ENCODE results near the gene PARD3B. TPM values are rescaled to one million over a fixed set of nuclear protein-coding genes. Genes with fewer than 3 reads are reported as not detected.

Gene PARD3B
- total and polyA plus RNA-seq, 2 of the 8 experiments (the other 6 are each of a cell fraction or from before 2014, with no cell fraction given): 1.2 to 5.7 TPM

DNA sequence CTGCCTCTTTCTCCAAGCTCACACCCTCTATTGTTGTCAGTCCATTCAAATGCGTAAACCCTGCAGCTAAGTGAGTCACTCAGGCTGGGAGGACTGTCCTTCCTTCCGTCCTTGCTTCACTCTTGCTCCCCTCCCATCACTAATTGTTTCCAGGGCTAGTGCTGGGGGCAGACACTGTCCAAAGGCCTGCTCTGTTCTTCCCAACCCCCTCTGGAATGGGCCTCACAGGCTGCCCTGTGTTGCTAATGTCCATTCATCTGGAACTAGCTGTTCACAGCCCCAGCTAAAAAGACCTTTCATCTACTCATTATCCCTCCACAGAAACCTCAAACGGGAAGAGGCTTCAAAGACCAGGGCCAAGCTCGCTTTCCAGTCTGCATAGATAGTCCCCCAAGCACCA lies 1105.2 kb downstream of the PARD3B start:
- no peak overlapping the region for H3K56ac ChIP-seq (replicated peaks; ENCODE audit: insufficient read length, low read depth, low read length)
- no peak overlapping the region for H3K23ac ChIP-seq (ENCODE audit: insufficient read length)
- peak overlapping the region; percentile 60; the same call in 1 of the 2 replicates for H3K18ac ChIP-seq (ENCODE audit: extremely low read depth, low read length)
- DNase-seq (ENCODE audit: low read depth in 1 of 2, low spot score in 2 of 2): peak; percentile 44 to 48
- no peak overlapping the region; the same call in 1 of the 2 replicates for H2AFZ ChIP-seq (ENCODE audit: low read length)
- H3K79me2 ChIP-seq (ENCODE audit: control insufficient read depth in 1 of 2, insufficient read depth in 2 of 2, low read length in 2 of 2): no peaks in the 10 kb centered on the region
- no peak overlapping the region for H3K4ac ChIP-seq (replicated peaks; ENCODE audit: insufficient read length, low read depth, low read length)
- H3K4me1 ChIP-seq (replicated peaks in 1 of 4; ENCODE audit: control insufficient read depth in 3 of 4, insufficient read depth in 4 of 4, low read length in 3 of 4): peaks cover 0 to 14% (median 9%) of the 10 kb centered on the region in 4 experiments; a peak in 5 of 7 replicates
- peak overlapping the region; percentile 55; the same call in 1 of the 2 replicates for H2BK12ac ChIP-seq (ENCODE audit: low read depth, low read length)
- POLR2A ChIA-PET (ENCODE audit: partially characterized antibody): no interaction called here
- H2BK120ac ChIP-seq (replicated peaks; ENCODE audit: low read depth, low read length): no peak overlapping the region
- FAIRE-seq: peak; percentile 82
- no peaks in the 10 kb centered on the region for H3K9me3 ChIP-seq (ENCODE audit: insufficient read depth in 2 of 2, low read depth in 1 of 2, low read length in 1 of 2)
- H3K23me2 ChIP-seq (ENCODE audit: low read depth, low read length): no peaks in the 10 kb centered on the region
- CTCF ChIA-PET (ENCODE audit: partially characterized antibody): interaction anchor here (0.7 to 3.3 kb wide), 7 partner anchors 12 to 739 kb away, joined by 3 to 10 read pairs (median 3); no protein-coding TSS in a partner anchor
- H3K27ac ChIP-seq (ENCODE audit: low read depth, low read length): no peak overlapping the region
- H4K20me1 ChIP-seq (replicated peaks in 1 of 2; ENCODE audit: control insufficient read depth in 1 of 2, insufficient read depth in 2 of 2, low read length in 2 of 2): no peaks in the 10 kb centered on the region
- no peaks in the 10 kb centered on the region; a peak in 2 of 7 replicates for H3K27me3 ChIP-seq (replicated peaks in 1 of 4; ENCODE audit: control insufficient read depth in 3 of 4, extremely low read depth in 1 of 4, insufficient read depth in 3 of 4, low read length in 3 of 4)
- no peak overlapping the region for H4K5ac ChIP-seq (ENCODE audit: insufficient read length, low read depth, low read length)
- H4K91ac ChIP-seq (replicated peaks; ENCODE audit: insufficient read length, low read length): no peak overlapping the region
- H3K4me2 ChIP-seq (ENCODE audit: insufficient read depth in 1 of 2, low read depth in 2 of 2, low read length in 2 of 2): peak overlapping the region in 1 of 2 experiments; percentile 35; a peak in 1 of 4 replicates
- H3K79me1 ChIP-seq (ENCODE audit: low read depth, low read length): no peaks in the 10 kb centered on the region
- peak overlapping the region; percentile 78 for H2BK5ac ChIP-seq (ENCODE audit: low read depth, low read length)
- no peak overlapping the region for H4K8ac ChIP-seq (ENCODE audit: extremely low read depth, insufficient read depth, low read length)
- H2BK20ac ChIP-seq (ENCODE audit: low read length): peak overlapping the region; percentile 11; the same call in 1 of the 2 replicates
- no peak for TF ChIP-seq SP4 (IDR thresholded peaks at IDR 0.05; ENCODE audit: low read length)
- peak; percentile 87 for TF ChIP-seq JUND (IDR thresholded peaks at IDR 0.05; ENCODE audit: low read length)
- TF ChIP-seq KDM1A (IDR thresholded peaks at IDR 0.05; ENCODE audit: borderline replicate concordance, low read length): 0 out of 2 replicates have a peak, but pooled peaks have one; percentile 19
- TF ChIP-seq JUN (IDR thresholded peaks at IDR 0.05; ENCODE audit: low read depth, low read length): 0 out of 2 replicates have a peak, but pooled peaks have one; percentile 45
- 0 out of 2 replicates have a peak, but pooled peaks have one; percentile 6 for TF ChIP-seq CEBPB (IDR thresholded peaks at IDR 0.05; ENCODE audit: low read depth, low read length)
- H3K4me3 ChIP-seq (ENCODE audit: extremely low read depth in 1 of 4, insufficient read depth in 2 of 4, low read depth in 3 of 4, low read length in 4 of 4): no peak overlapping the region
- H2BK15ac ChIP-seq (ENCODE audit: low read length): no peak overlapping the region
- no peak overlapping the region for H2AK5ac ChIP-seq (ENCODE audit: low read depth, low read length)
- H3K9ac ChIP-seq (replicated peaks in 1 of 4; ENCODE audit: extremely low read depth in 1 of 4, low read depth in 3 of 4, low read length in 3 of 4): no peak overlapping the region
- 44% methylated on average over 4 of the region's 4 CpGs; no CpG with 5 or more reads in 1 of the 2 experiments for WGBS, 2 experiments (ENCODE audit: extremely low coverage in 1 of 2, insufficient coverage in 1 of 2, insufficient read length in 1 of 2, insufficient replicate concordance in 2 of 2, low coverage in 1 of 2, low lambda C conversion rate in 2 of 2, missing lambda C conversion rate in 1 of 2)
- H3K36me3 ChIP-seq (ENCODE audit: control insufficient read depth in 2 of 4, insufficient read depth in 4 of 4, low read length in 3 of 4): no peaks in the 10 kb centered on the region
- no peak overlapping the region for H3K14ac ChIP-seq (ENCODE audit: insufficient read length)

Data from H1 (cell line).